ENCODE data around the gene ESPNL.

- TF ChIP-seq, protein P1, sequence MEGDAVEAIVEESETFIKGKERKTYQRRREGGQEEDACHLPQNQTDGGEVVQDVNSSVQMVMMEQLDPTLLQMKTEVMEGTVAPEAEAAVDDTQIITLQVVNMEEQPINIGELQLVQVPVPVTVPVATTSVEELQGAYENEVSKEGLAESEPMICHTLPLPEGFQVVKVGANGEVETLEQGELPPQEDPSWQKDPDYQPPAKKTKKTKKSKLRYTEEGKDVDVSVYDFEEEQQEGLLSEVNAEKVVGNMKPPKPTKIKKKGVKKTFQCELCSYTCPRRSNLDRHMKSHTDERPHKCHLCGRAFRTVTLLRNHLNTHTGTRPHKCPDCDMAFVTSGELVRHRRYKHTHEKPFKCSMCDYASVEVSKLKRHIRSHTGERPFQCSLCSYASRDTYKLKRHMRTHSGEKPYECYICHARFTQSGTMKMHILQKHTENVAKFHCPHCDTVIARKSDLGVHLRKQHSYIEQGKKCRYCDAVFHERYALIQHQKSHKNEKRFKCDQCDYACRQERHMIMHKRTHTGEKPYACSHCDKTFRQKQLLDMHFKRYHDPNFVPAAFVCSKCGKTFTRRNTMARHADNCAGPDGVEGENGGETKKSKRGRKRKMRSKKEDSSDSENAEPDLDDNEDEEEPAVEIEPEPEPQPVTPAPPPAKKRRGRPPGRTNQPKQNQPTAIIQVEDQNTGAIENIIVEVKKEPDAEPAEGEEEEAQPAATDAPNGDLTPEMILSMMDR (IDR thresholded peaks at IDR 0.05), result no peak
- TF ChIP-seq POLR2A (IDR thresholded peaks at IDR 0.05), result no peak
- no peak for TF ChIP-seq EP300 (IDR thresholded peaks at IDR 0.05; ENCODE audit: low read depth)
- TF ChIP-seq POLR2AphosphoS5 (IDR thresholded peaks at IDR 0.05), result no peak
These were observed 57.9 kb downstream of the ESPNL start for GRCh38 chr2:238158018-238158508.

Data from transverse colon (tissue), 4 donors.